Omental fat pad (tissue), 4 donors: ENCODE results near the gene HOXC11. TPM values are rescaled to one million over a fixed set of nuclear protein-coding genes. Genes with fewer than 3 reads are reported as not detected.

Experiments
- ATAC-seq: fragments of 150-250 bp; one replicate; pipeline ENCODE4 v1.9.1; 2016; ENCODE audit warnings: mild to moderate bottlenecking, moderate library complexity; ENCODE audit not compliant: low FRiP score
- DNase-seq: peaks from one replicate; pipeline ENCODE4 v3.0.0-alpha.2; 2019; ENCODE audit warnings: low spot score
- CTCF ChIP-seq, 3 donors: fragments of 450-650 bp; IDR thresholded peaks; one replicate each; pipeline ENCODE4 v1.5.1; 2016 to 2017; ENCODE audit warnings: antibody characterized with exemption in 3 of 3, mild to moderate bottlenecking in 3 of 3, moderate library complexity in 2 of 3
- total RNA-seq, 4 donors: library from RNA; depleted of rRNA; stranded (reverse); fragments of >200 nt; gene quantifications; one replicate each; pipeline ENCODE4 v1.1.0, GENCODE V29; 2016

Gene HOXC11
- total RNA-seq, 4 donors from 2014 or later: not detected

DNA sequence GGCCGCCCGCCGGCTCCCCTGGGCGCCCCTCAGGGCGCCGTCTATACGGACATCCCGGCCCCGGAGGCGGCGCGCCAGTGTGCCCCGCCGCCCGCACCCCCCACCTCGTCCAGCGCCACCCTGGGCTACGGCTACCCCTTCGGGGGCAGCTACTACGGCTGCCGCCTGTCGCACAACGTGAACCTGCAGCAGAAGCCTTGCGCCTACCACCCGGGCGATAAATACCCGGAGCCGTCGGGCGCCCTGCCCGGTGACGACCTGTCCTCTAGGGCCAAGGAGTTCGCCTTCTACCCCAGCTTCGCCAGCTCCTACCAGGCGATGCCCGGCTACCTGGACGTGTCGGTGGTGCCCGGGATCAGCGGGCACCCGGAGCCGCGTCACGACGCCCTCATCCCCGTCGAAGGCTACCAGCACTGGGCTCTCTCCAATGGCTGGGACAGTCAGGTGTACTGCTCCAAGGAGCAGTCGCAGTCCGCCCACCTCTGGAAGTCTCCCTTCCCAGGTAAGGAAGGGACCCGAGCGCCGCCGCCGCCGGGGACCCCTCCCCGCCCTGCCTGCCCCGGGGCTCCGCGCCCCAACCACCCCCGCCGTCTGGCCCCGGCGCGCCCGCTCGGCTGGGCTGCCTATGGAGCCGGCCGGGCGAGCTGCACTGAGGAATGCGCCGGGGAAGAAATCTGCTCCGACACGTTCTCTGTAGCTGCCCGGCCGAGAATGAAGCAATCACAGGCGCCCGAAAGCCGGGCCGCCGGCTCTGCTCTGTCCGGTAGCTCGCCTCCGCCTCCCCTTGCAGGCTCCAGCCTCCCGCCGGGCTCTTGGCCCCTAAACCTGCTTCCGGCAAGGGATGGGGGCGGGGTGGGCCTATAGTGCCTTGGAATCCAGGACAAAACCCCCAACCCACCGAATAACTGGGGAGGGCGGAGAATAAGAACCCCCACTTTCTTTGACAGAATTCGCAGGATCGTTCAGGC, 33.5 kb upstream of the HOXC11 start:
- no peak for DNase-seq
- TF ChIP-seq CTCF (IDR thresholded peaks at IDR 0.05): no peak
- peak; percentile 57 for ATAC-seq

- no peak for TF ChIP-seq CTCF (IDR thresholded peaks at IDR 0.05)
- no peak for DNase-seq
- no peak for ATAC-seq
Measured at GRCh38 chr12:53940443-53941014, 32.4 kb upstream of the HOXC11 start.

GRCh38 chr12:53941187-53941586, 31.7 kb upstream of the HOXC11 start:
- DNase-seq (no peak), ATAC-seq (no peak)
- TF ChIP-seq CTCF (IDR thresholded peaks at IDR 0.05): no peak

DNA sequence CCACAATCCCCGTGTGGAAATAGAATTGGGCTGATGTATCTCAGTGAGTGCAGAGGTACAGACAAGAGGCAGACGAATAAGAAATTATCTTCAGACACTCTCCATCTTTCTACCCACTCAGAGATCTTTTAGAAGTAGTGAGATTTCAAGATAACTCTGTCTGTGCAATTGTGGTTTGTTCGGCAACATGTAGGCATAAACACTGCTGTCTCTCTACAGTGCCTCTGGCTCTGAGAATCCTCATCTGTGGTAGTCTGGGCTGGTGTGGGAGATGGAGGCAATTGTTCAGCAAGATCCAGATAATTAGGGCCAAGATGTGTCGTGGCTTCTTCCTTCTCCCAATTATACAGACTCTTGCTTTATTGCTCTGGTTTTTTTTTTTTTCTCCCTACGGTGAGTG, 31.2 kb upstream of the HOXC11 start:
- no peak for TF ChIP-seq CTCF (IDR thresholded peaks at IDR 0.05)
- ATAC-seq (no peak), DNase-seq (no peak)

GRCh38 chr12:53942467-53942997, 30.4 kb upstream of the HOXC11 start:
- TF ChIP-seq CTCF (IDR thresholded peaks at IDR 0.05): no peak
- DNase-seq (no peak), ATAC-seq (no peak)

DNA sequence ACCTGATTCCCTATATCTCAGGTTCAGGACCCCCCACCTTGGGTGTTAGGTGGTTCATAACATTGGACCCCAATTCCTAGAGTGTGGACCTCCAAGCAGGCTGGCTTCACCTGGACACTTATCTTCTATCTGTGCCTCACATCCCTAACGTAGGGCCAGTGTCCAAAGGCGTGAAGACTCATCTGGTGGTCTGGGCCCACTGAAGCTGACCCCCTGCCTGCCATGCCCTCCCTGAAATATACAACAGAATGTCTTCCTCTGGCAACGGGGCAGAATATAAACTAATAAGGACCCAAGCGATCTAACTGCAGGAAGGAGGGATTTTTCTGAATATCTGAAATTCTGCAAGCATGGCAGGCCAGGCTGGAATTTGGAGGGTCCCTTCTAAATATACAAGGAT, 28.7 kb upstream of the HOXC11 start:
- no peak for TF ChIP-seq CTCF (IDR thresholded peaks at IDR 0.05)
- ATAC-seq (no peak), DNase-seq (no peak)
